Umbilical cord (tissue), 2 donors: ENCODE measurements around the gene FAM3B. TPM values are rescaled to one million over a fixed set of nuclear protein-coding genes. Genes with fewer than 3 reads are reported as not detected.

Experiments
- DNase-seq: peaks from one replicate; pipeline ENCODE4 v3.0.0-alpha.2; 2015; ENCODE audit warnings: low spot score
- total RNA-seq: library from RNA; depleted of rRNA; stranded (reverse); fragments of >200 nt; gene quantifications from one replicate; pipeline ENCODE4 v1.2.3, GENCODE V29; 2014; ENCODE audit warnings: low replicate concordance; ENCODE audit not compliant: insufficient read depth

Gene FAM3B
- total RNA-seq, 1 donor from 2014 or later = 0.72 TPM

DNA sequence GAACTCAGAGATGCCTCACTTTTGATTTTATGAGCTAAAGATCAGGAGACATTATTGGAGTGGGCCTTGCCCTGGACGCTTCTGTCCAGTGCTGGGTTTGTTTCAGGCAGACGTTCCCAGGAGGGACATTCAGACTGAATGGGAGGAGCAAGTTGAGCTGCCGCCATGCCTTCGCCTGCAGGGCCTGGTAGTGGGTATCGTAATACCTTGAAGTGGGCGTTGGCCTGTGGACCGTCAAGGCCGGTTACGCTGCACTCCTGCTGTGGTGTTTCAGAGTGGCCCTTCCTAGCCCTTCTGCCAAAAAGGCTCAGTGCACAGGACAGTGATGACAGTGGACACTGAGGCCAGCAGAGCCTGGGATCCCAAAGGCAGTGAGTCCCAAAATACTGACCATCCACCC, 1.6 kb downstream of the FAM3B start:
- DNase-seq = no peak

DNA sequence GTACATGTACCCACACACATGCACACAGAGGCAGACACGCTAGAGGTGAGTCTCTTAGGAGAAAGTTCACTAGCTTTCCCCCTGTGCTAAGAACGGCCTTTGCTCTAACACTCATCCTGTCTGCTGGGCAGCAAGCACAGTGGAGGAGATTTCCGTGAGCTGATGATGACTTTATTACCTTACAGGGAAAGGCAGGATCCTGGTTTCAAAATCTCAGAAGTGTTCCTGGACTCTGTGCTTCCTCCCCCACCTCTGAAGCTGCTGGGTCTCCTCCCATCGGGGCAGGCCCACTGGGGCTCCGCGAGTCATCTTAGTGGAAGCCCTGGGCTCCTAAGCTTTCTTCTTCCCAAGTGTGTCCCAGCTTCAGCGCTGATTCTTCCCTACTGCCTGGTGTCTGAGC, 2.7 kb downstream of the FAM3B start:
- no peak for DNase-seq

DNA sequence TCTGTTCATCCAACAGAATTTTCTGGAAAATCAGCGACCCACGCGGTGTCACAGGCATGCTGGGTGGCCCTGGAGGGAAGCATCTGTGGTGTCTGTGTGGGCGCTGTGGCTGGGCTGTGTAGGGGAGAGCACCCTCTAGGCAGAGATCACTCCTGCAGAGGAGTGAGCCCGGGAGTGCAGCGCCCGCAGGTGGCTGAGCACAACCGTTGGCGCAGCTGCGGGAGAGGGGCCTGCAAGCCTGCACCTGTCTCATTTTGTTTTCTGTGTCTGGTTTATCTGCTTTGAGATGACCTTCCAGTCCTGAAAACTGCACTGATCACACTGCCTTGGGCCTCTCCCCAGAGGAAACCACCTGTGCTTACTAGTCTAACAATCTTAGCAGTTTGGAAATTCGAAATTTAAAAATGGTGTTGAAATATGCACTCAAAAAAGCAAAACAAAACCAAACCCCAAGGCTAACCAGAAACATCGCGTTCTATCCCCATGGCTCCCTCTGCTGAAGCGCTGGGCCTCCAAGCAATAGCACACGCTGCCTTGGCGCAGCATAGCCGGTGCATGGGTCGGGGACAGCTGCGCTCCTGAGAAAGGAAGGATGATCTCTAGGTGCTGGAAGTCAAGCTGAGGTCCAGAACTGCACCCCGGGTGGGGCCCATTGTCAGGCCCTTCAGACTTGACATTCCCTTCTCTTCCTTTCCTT, 4.8 kb downstream of the FAM3B start:
- DNase-seq = no peak

DNA sequence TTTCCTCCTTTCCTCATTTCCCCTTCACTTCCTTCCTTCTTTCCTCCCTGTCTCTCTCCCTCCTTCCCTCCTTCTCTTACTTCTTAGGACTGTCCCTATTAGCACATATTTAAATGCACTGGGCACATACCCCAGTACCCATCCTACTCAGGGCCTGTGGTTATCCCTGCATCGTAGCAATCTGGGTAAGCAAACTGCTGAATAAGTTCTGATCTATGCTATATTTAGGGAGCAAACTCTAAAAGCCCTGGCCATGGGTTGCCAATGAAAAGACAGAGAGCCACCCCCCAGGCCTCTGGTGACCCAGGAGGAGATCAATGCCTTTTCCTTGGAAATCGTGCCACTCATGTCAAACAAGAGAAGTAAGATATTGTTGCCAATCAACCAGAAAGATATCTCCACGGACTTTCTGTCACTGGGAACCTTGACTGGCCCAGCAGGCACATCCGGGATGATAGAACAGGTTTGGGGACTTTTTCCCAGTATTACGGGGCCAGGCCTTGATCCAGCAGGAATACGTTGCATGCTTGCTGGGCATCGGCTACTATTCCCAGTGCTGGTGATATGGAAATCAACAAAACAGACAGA, 5.4 kb downstream of the FAM3B start:
- no peak for DNase-seq

DNA sequence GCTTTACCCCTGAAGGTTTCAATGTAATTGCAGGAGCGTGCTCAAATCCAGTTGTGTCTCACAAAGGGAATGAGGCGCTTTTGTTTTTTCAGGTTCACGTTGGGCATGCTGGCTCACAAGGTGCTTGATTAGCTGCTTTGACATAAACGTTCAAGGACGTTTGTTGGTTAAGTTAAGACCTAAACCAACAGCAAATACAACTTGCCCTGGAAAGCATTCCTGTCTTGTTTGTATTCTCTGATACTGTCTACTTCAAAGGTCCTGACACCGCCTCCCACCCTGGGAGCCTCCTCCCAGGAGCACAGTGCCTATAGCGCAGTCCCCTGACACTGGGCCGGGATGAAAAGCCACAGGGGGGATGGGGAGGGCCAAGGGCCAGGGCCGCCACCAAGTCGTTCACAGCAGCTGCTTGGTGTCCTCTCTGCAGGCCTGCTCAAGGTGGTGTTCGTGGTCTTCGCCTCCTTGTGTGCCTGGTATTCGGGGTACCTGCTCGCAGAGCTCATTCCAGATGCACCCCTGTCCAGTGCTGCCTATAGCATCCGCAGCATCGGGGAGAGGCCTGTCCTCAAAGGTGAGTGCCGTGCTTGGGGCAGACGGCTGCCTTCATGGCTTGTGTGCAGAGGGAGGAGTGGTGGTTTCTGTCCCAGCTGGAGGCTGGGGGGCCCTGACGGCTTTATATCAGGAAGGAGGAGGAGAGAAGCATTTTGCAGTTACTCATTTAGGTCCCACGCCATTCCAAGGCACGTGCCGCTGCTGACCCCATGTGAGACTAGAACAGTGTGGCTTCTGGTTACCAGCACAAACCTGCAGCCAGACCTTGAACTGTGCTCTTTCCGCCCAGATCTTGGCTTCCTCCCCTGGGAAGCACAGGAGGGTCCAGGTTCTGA, 6.1 kb downstream of the FAM3B start:
- no peak for DNase-seq

DNA sequence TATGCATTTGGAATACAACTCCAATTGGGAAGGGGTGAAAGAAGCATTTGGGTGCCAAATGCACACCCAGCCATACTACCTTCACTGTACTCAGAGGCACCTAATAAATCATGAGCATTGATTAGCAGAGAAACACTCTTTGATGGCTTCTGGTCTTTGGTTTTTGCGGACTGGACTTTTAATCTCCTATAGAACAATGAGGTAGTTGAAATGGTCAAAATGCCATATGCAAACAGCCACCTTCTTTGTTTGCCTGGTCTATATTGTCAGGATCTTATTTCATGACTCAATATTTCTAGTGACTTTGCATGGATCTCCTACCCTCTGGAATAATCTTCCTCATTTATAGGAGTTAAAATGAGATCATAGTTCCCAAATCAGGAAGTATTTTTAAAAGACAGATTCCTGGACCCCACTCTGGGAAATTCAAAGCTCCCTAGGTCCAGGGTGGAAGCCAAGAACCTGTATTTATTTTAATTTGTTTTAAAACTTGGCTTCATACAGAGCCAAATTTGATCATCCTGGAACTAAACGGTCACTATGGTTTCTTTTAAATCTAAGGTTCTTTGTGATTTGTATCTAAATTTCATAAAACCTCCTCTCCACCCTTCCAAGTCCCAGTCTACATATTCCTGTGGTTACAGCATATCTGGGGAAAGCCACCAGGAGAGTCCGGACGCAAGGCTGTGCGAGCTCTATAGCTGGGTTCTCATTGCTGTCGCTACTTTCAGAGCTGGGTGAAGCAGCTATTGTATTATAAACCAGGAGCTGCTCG, 8.7 kb downstream of the FAM3B start:
- no peak for DNase-seq

DNA sequence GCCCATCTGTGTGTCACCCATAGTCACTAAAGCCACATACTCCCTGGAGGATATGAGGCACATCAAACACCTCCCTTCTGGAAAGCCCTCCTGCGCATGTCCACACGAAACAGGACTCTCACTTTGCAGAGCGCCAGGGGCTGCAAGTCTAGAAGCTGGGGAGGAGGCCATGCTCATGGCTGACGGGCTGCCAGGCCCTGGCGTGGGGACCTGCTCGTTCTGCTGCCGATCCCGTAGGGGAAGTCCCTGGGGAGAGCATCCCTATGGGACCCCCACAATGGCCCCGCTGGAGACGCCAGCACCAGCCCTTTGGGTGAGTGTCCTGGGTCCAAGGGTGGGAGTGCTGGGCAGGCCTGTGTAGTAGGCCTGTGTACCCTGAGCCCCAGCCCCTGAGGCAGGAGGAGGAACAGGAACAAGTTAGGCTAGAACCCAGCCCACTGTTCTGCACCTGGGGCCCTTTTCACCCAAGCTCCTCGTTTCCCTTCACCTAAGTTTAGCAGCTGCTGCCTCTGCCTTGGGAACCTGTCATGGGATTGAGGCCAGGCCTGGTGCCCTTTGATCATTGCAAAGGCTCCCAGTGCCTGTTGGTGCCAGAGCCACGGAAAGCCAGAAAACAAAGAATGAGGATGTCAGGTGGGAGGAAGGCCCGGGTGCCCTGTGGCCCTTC, 9.9 kb downstream of the FAM3B start:
- no peak for DNase-seq

DNA sequence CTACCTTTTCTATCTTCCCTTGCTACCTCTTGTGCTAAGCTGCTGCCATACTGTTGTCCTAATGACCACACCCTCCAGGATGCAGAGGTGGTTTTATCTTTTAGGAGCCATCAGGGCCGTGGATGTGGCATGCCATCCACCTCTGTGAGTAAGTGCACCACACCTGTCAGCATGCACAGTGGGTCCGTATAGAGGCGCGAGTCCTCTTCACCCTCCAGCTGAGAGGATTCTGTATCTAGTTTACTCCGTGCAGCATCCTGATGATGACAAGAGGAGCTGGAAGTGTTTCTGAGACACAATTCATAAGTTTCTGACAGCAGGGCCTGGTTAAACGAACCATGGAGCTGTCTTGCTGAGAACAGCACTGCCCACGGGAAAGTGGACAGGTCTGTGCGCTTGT, 11.2 kb downstream of the FAM3B start:
- DNase-seq = no peak

DNA sequence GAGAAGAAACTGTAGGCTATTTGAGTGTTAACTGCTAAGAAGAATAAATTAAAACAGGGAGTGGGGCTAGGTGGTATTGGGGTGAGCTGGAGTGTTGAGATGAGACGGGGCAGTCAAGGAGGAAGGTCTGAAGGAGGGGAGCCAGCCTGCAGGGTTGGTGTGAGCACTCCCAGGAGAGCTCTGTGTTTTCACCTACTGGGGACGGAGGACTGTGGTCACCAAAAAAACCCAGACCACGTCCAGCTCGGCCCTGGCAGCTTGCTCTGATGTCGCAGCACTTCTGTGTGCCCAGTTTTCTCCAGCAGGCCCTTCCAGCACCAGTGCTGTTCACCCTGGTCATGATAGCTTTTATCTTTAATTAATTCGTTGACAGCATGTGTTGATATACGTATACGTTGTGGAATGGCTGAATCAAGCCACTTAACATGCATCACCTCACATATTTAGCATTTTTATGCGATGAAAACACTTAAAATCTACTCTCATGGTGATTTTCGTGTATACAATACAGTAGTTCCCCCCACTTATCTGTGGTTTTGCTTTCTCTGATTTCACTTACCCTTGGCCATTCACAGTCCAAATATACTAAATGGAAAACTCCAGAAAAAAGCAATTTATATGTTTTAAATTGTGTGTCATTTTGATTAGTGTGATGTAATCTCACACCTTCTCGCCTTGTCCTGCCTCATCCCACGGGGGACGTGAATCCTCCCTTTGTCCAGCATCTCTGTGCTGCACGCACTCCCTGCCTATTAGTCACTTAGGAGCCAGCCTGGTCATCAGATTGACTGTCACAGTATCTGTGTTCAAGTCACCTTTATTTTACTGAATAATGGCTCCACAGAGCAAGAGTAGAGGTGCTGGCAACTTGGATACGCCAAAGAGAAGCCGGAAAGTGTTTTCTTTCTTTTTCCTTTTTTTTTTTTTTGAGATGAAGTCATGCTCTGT, 12.3 kb downstream of the FAM3B start:
- DNase-seq = no peak

DNA sequence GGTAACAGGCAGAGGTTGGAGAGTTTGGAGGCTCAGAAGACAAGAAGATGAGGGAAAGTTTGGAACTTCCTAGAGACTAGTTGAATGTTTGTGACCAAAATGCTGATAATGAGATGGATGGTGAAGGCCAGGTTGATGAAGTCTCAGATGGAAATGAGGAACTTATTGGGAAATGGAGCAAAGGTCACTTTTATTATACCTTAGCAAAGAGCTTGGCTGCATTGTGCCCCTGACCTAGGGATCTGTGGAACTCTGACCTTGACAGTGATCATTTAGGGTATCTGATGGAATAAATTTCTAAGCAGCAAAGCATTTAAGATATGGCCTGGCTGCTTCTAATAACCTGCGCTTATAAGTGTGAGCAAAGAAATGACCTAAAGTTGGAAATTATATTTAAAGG, 17.2 kb downstream of the FAM3B start:
- DNase-seq = no peak

DNA sequence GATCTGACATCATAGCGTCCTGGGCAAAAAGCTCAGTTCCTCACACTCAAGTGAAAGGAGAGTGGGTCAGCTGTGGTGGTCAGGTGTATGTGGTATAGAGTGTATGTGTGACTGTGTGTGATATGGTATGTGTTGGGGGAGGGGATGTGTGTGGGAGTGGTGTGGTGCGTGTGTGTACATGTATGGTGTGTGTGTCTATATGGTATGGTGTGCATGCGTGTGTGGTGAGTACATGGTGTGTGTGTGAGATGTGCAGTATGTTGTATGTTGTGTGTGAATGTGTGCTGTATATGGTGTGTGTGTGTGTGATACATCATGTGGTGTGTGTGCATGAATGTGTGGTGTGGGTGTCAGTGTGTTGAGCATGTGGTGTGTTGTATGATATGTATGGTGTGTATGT, 20.9 kb downstream of the FAM3B start:
- DNase-seq = no peak

DNA sequence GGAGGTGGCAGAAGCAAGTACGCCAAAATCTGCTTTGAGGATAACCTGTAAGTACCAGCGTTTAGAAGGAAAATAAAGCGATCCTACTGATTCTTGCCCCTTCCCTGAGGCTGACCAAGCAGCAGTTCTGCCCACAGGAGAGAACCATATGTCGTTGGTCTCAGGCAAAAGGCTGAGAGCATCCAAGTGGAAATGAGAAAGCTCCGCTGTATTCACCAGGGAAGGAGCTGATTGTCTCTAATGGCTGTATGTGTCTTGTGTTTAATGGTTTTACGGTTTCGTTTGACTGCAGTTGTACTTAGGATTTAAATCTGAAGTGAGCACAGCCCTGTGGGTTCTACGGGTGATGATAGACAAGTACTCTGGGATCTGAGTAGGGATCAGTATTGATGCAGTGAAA, 21.9 kb downstream of the FAM3B start:
- DNase-seq = no peak

DNA sequence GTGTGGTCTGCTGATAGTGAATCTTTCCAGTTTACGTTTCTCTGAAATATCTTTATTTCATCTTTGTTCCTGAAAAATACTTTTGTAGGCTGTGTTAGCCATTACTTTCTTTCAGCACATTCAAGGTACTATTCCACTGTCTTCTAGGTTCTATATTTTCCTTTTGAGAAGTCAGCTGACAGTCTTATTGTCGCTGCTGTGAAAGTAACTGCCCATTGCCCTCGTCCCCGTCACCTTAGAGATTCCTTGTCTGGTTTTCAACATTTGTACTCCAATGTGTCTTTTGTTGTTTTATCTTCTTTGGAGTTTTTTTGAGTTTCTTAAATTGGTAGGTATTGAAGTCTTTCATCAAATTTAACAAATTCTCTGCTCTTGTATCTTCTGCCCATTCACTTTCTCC, 25.4 kb downstream of the FAM3B start:
- no peak for DNase-seq

DNA sequence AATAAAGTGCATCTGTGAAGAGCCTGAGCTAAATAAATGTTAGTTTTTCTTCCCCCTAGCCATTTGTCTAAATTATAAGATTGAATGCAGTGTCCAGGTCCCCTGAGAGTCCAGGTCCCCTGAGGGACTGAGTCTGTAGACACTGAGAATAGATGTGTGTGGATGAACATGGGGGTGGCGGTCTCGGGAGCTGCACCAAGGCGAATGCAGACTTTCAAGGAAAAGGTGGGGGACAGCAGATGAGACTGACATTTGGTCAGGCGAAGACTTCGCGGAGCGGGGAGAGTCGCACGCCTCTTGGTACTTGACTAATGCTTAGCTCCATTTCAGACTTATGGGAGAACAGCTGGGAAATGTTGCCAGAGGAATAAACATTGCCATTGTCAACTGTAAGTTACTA, 27.5 kb downstream of the FAM3B start:
- no peak for DNase-seq

DNA sequence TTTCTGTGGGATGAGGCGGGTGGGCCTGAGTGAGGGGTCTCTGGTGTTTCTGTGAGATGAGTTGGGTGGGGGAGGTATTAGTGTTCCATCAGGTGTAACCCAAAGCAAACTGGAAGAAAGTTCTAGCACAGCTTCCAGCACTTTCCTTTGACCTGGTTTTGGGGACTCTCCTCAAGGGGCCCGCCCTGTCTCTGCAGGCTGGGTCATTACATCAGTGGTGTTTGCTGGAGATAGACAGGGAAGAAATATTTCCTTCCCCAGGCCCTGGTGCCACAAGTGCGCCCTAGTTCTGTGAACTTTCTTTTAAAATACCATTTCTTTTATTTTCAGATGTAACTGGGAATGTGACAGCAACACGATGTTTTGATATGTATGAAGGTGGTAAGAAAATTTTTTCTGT, 28.8 kb downstream of the FAM3B start:
- DNase-seq = no peak

DNA sequence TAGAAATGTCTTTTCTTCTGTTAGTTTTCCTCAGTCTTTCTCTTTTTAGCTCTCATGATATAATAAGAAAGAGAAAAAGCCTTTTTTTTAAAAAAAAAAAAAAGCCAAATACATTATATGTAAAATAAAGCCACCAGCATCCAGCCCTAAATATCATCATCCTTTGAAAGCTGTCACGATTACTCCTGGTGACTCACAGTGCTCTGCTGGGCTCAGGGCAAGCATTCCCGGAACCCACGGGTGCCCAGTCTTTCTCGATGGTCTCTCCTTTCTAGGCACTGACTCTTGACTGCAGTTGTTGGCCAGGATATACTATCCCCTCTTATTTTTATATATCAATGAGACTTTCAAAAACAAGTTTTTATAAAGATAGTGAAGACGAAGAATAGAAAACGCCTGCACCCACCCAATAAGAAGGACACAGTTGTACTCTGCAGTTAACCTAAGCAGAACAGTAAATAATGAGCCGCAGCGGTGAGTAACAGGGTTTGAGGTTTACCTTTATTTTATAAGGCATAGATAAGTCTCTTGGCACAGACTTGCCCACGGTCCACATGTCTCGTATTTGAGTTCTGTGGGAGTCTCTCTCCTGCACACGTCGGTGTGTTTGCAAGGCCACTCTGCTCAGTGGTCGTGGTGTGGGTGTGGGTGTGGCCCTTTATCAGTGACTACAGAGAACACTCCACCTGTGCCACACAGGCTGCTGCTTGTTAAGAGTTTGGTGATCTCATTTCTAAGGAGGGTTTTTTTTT, 29.5 kb downstream of the FAM3B start:
- DNase-seq = no peak

DNA sequence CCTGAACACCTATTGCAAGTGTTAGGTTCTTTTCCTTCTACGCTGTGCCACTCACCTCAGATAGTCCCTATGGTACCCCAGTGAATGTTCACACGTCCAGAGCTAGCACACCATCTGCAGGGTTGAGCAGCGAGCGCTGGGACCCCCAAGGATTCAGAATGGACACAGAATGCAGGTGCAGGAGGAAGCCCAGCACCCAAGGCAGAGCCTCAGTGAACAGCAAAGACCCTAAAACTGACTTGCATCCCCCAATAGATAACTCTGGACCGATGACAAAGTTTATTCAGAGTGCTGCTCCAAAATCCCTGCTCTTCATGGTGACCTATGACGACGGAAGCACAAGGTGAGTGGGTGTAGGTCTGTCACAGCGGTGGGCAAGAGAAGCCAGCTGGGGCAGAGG, 30.2 kb downstream of the FAM3B start:
- DNase-seq = no peak

DNA sequence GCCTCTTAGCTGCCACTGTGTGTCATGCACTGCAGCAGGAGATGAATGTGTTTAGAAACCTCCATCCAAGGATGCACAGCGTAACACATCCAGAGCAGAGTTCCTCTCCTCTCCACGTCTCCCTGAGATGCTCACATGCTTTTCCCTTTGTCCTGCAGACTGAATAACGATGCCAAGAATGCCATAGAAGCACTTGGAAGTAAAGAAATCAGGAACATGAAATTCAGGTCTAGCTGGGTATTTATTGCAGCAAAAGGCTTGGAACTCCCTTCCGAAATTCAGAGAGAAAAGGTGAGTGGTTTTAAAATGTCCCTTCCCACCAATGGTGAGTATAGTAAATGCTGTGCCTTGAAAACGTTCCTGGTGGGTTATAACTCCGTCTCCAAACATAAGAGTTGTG, 31.8 kb downstream of the FAM3B start:
- DNase-seq = no peak

DNA sequence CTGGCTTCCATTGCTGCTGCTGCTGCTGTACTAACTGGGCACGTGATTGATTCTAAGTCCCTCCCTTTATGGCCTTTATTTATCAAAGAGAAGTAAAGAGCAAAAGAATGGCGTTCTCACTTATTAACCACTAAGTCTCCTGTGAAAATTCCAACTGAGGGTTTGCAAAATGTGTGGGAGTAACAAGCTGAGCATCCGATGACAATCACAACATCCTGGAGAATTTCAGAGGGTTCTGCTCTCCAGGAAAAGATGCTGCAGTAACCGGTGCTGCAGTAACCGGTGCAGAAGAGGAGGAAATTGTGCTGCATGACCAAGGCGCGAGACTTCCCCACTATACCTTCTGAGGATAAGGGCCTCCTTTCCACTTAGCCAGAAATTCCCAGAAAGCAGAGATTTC, 32.5 kb downstream of the FAM3B start:
- no peak for DNase-seq
